Mucosa of descending colon (tissue), 3 donors: ENCODE results near the gene FAM171A1. TPM values are rescaled to one million over a fixed set of nuclear protein-coding genes. Genes with fewer than 3 reads are reported as not detected.

ENCODE experiments used
- ATAC-seq: fragments of 200-7000 bp; cut with Tn5 transposase; one replicate; pipeline ENCODE4 v1.9.1; 2020; ENCODE audit warnings: mild to moderate bottlenecking, moderate library complexity
- DNase-seq, 3 donors: peaks; one replicate each; pipeline ENCODE4 v3.0.0-alpha.2; 2020
- H3K36me3 ChIP-seq: fragments of 200-600 bp; one replicate; pipeline ENCODE4 v1.8.0; 2021; ENCODE audit warnings: low read depth, mild to moderate bottlenecking
- H3K4me1 ChIP-seq: fragments of 200-600 bp; one replicate; pipeline ENCODE4 v1.8.0; 2021; ENCODE audit warnings: low read depth, mild to moderate bottlenecking
- H3K4me3 ChIP-seq: fragments of 200-600 bp; one replicate; pipeline ENCODE4 v1.8.0; 2021; ENCODE audit warnings: mild to moderate bottlenecking
- H3K9me3 ChIP-seq: fragments of 200-600 bp; one replicate; pipeline ENCODE4 v1.8.0; 2021; ENCODE audit warnings: mild to moderate bottlenecking
- intact Hi-C, 2 donors: fragments of 100-400 bp; cut with DNase I in 1 of 2; cut with micrococcal nuclease in 1 of 2; formaldehyde crosslinking; loops; one replicate each; pipeline versions ENCODE4 v1.11.0 to v1.11.1; 2022; cut with DNase I, micrococcal nuclease
- total RNA-seq, 3 donors: library from RNA; stranded (reverse); fragmentation: NEBNext Ultra II Directional in 2 of 3; extraction: Animal tissue kit (Norgen Biotek cat#: 25700) in 2 of 3; gene quantifications; one replicate each; pipeline versions ENCODE4 v1.2.1 to v1.2.4, GENCODE V29; 2021 to 2023
- TF ChIP-seq, protein P1 (sequence below): fragments of 200-600 bp; IDR thresholded peaks from one replicate; pipeline ENCODE4 v1.8.0; 2022; ENCODE audit warnings: antibody characterized with exemption, mild to moderate bottlenecking
- donor health status: DM: no; HTN: no; CAD: no; lungs with moderate emphysema.
- donor health status: DM: no; HTN: no; CAD: no.
- donor health status: DM: no; HTN: yes; CAD: no.

The FAM171A1 gene
- total RNA-seq, 3 donors from 2014 or later, result 33.7 to 60.7 (median 50.4) TPM

DNA sequence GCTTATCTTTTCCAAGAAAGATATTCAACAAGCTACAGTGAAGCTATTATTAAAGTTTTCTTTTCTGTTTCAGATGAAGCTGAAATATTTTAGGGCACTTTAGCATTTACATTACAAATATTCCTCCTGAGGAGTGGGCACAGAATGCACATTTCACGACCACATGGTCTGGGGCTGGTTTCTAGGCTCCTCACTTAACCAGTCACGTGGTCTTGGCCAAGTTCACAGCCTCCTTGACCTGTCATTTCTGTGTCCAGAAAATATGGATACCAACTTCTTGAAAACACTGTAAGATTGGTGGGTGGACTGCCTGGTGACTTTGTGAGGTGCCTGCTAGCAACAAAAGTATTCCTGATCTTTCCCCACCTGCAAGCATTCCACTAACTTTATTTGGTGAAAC is 70.9 kb downstream of the FAM171A1 start:
- Histone ChIP-seq H3K4me1 (peaks cover 5% of the 10 kb centered on the region), H3K4me3 (no peak overlapping the region), H3K9me3 (no peaks in the 10 kb centered on the region), H3K36me3 (no peaks in the 10 kb centered on the region)
- TF ChIP-seq, protein P1, sequence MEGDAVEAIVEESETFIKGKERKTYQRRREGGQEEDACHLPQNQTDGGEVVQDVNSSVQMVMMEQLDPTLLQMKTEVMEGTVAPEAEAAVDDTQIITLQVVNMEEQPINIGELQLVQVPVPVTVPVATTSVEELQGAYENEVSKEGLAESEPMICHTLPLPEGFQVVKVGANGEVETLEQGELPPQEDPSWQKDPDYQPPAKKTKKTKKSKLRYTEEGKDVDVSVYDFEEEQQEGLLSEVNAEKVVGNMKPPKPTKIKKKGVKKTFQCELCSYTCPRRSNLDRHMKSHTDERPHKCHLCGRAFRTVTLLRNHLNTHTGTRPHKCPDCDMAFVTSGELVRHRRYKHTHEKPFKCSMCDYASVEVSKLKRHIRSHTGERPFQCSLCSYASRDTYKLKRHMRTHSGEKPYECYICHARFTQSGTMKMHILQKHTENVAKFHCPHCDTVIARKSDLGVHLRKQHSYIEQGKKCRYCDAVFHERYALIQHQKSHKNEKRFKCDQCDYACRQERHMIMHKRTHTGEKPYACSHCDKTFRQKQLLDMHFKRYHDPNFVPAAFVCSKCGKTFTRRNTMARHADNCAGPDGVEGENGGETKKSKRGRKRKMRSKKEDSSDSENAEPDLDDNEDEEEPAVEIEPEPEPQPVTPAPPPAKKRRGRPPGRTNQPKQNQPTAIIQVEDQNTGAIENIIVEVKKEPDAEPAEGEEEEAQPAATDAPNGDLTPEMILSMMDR, result no peak
- ATAC-seq, result no peak
- DNase-seq, result no peak
- intact Hi-C loops, result no loop called here

DNA sequence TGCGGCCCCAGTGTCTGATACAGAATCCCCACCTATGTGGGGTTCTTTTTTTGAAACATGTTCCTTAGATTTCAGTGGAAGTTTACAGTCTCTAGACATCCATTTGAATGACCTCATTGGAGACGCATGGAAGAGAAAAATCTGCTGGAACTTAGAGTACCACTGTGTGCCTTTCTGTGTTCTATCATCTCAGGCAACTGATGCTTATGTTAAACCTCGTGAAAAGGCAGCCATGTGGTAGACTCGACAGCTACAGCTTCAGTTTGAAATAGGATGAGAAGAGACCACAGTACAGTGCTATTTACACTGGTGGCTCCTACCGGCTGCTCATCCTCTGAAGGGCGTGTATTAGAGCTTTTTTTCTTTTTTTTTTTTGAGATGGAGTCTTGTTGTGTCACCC is 74.4 kb downstream of the FAM171A1 start:
- intact Hi-C loops, result no loop called here
- Histone ChIP-seq H3K4me1 (peaks cover 5% of the 10 kb centered on the region), H3K36me3 (no peaks in the 10 kb centered on the region), H3K9me3 (no peaks in the 10 kb centered on the region), H3K4me3 (no peak overlapping the region)
- ATAC-seq (no peak), DNase-seq (no peak)
- TF ChIP-seq, protein P1, result no peak

- H3K9me3 ChIP-seq, result no peaks in the 10 kb centered on the region
- TF ChIP-seq, protein P1, result no peak
- ATAC-seq (no peak), DNase-seq (no peak)
- H3K4me3 ChIP-seq, result no peak overlapping the region
- no peaks in the 10 kb centered on the region for H3K36me3 ChIP-seq
- intact Hi-C loops, result no loop called here
- H3K4me1 ChIP-seq, result peaks cover 5% of the 10 kb centered on the region
These were observed 75.4 kb downstream of the FAM171A1 start for GRCh38 chr10:15295537-15296325.

DNA sequence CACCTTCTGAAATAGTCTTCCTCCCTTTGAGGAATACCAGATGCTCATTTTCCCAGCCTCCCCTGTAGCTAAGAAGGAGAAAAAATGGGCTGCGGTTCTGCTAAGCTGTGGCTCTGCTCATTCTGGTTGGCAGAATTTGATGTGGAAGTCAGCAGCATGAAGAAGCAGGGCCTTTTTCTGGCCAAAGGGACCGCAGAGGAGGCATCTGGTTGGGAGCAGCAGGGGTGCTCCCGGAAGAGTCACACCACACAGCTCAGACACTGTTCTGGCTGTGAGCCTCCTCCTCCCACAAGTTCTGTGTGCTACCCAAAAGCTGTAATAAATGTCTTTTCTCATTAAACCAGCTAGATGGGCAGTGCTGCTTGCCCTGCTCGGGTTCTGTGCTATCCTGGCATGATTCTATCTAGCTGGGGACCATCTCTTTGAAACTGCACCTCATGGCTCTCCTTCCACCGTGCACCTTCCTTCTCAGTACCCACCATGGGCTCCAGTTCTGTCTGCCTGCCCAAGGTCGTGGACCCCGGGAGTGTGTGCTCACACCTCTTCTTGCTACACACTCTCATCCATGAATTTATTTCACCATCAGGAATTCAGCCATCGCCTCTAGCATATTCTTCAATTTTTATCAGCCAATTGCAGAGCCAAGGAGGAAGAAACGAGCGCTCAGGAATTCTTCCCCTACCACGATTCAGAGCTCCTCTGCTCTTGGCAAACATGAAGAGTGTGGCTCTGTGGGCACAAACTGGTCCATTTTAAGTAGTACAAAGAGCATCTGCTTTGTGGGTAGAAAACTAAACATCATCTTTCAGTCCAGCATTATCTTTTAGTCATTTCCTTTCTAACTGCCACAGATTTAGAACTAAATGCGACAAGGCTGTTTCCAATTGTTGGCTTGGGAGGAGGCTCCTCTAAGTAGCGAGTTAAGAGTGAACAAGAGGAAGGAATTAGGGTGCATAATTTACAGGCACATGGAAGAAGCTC is 76.9 kb downstream of the FAM171A1 start:
- ATAC-seq (peak; percentile 10), DNase-seq (no peak)
- Histone ChIP-seq H3K36me3 (no peaks in the 10 kb centered on the region), H3K4me3 (no peak overlapping the region), H3K9me3 (no peaks in the 10 kb centered on the region), H3K4me1 (peaks cover 5% of the 10 kb centered on the region)
- intact Hi-C loops, result no loop called here
- TF ChIP-seq, protein P1, result no peak

GRCh38 chr10:15290671-15291070 is 80.4 kb downstream of the FAM171A1 start:
- Histone ChIP-seq H3K4me1 (peaks cover 5% of the 10 kb centered on the region), H3K36me3 (no peaks in the 10 kb centered on the region), H3K9me3 (no peaks in the 10 kb centered on the region), H3K4me3 (no peak overlapping the region)
- DNase-seq, result no peak
- intact Hi-C loops, result no loop called here
- TF ChIP-seq, protein P1, result no peak
- ATAC-seq, result no peak
